Neural progenitor cell (in vitro differentiated cells): ENCODE measurements around the gene OGFOD1.

Source experiments
- CTCF ChIP-seq: fragments of 200-600 bp; sonication (generic); IDR thresholded peaks from 2 replicates; pipeline ENCODE4 v1.5.1; 2017; ENCODE audit warnings: antibody characterized with exemption, mild to moderate bottlenecking
- EZH2 ChIP-seq: fragments of 200-600 bp; sonication (generic); IDR thresholded peaks from 2 replicates; pipeline ENCODE4 v1.6.1; 2017; ENCODE audit warnings: antibody characterized with exemption, mild to moderate bottlenecking, moderate library complexity
- EZH2phosphoT487 ChIP-seq: fragments of 200-600 bp; sonication (generic); IDR thresholded peaks from 2 replicates; pipeline ENCODE4 v1.6.1; 2017; ENCODE audit warnings: antibody characterized with exemption

DNA sequence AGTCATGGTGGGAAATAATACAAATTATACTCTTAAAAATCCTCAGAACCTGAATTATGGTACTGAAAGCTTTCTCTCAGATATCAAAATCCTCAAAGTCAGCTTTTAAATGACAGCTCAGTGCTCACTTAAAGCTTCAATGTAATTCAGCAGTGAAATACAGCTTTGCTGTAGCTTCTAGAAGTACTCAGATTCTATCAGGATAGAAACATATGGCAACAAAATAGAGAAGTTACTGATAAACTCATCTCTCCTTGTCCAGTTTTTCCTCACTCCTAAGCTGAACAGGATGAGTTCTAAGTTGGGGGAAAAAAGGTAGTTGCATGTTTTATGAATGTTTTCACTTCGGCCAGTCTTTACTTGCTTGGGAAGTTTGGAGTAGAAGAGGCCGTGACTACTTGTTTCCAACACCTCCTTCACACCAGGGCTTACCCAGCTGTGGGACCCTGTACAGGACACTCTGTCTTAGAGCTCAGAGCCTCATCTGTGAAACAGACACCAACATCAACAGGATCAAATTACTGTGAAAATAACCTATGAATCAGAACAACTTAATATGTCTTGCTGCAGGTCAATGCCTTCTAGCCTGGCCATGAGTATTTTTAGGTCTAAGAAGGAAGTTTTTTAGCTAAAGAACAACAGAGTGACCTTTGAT, 30.2 kb downstream of the OGFOD1 start:
- no peak for TF ChIP-seq CTCF
- TF ChIP-seq EZH2: no peak
- TF ChIP-seq EZH2phosphoT487: no peak
